GM08714 (cell line): ENCODE results near the gene ANKRD45.
"Not testable (repeated sequence)": the region's sequence is repeated elsewhere in the genome, so short reads cannot be mapped to it uniquely, and the experiment has no call there.

ENCODE experiments used
- H3K4me3 ChIP-seq: fragments of 200-500 bp; sonication (Bioruptor generic); 2 replicates; pipeline ENCODE4 v1.5.1; 2014; ENCODE audit warnings: mild to moderate bottlenecking, low read length, inconsistent platforms
- ZNF274 ChIP-seq: IDR thresholded peaks from 2 replicates; pipeline ENCODE4 v1.6.1; 2012; ENCODE audit warnings: mild to moderate bottlenecking, low read depth, low read length

The ANKRD45 gene

GRCh38 chr1:173666646-173667045 is 3.0 kb downstream of the ANKRD45 start:
- no peak for TF ChIP-seq ZNF274

DNA sequence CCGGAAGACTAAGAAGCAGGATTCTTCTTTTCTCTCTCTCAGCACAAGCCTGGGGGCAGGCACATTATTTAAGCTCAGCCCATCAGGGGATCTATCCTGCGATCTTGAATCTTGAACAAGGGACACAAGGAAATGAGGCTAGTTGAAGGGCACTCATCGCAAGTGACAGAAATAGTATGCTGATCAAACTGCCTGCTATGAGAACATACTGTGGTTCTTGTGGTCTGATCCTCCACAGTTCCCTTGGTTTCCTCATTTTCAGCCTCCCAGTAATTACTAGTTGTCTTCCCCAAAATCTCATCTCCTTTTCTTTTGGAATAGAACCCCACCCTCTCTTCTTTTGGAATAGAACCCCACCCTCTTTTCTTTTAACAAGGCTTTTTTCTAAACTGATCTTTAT is 6.5 kb downstream of the ANKRD45 start:
- no peak overlapping the region for H3K4me3 ChIP-seq
- TF ChIP-seq ZNF274: no peak

More at GRCh38 chr1:173666646-173667045, 3.0 kb downstream of the ANKRD45 start:
- H3K4me3 ChIP-seq: no peak overlapping the region

DNA sequence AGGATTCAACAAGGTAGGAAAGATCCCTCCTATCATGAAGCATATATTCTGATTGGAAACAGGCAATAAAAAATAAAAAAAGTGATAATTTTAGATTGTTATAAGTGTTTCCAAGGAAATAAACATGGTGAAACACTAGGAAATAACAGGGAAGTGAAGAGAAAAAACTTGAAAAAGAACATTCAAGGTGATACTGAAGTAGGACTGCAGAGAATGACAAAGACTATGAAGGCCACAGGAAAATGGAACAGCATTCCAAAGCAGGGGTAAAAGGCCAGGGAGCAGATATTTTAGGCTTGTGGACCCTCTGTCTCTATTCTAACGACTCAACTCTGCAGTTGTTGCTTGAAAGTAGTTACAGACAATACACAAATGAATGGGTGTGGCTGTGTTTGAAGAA is 7.9 kb downstream of the ANKRD45 start:
- H3K4me3 ChIP-seq: no peak overlapping the region
- no peak for TF ChIP-seq ZNF274

GRCh38 chr1:173661271-173661670 is 8.4 kb downstream of the ANKRD45 start:
- TF ChIP-seq ZNF274: no peak
- H3K4me3 ChIP-seq: no peak overlapping the region

DNA sequence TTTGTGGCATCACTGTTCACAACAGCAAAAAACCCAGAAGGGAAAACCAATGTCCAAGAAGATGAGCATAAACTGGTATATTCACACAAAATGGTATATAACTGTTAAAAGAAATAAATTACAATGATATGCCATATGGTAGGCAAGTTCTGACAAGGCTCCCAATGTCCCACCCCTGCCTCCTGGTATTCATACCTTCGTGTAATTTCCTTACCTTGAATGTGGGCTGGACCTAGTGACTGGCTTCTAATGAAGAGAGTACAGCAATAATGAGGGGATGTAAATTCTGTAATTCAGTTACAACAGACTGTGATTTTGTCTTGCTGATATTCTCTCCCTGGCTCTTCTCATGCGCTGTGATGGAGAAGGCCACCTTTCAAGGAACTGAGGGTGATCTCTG is 9.3 kb downstream of the ANKRD45 start:
- TF ChIP-seq ZNF274: no peak
- H3K4me3 ChIP-seq: no peak overlapping the region

GRCh38 chr1:173648880-173649605 is 20.6 kb downstream of the ANKRD45 start:
- no peak for TF ChIP-seq ZNF274
- H3K4me3 ChIP-seq: no peak overlapping the region

DNA sequence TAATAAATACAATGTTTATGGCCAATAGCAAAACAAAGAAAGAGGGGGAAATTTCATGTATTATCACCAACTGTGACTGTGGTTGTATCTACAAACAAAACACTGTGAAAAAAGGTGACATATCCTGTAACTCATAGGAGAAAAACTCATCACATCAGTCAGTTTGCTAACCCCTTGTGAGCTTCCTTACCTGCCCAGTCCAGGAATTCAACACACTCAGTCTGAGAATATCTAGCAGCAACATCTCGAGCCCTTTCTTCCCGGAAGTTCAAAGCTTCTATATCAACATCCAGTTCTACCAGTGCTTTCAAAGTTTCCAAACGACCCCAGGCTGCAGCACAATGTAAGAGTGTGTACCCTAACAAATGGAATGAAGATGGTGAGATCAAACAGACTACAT is 23.0 kb downstream of the ANKRD45 start:
- TF ChIP-seq ZNF274: no peak
- no peak overlapping the region for H3K4me3 ChIP-seq

DNA sequence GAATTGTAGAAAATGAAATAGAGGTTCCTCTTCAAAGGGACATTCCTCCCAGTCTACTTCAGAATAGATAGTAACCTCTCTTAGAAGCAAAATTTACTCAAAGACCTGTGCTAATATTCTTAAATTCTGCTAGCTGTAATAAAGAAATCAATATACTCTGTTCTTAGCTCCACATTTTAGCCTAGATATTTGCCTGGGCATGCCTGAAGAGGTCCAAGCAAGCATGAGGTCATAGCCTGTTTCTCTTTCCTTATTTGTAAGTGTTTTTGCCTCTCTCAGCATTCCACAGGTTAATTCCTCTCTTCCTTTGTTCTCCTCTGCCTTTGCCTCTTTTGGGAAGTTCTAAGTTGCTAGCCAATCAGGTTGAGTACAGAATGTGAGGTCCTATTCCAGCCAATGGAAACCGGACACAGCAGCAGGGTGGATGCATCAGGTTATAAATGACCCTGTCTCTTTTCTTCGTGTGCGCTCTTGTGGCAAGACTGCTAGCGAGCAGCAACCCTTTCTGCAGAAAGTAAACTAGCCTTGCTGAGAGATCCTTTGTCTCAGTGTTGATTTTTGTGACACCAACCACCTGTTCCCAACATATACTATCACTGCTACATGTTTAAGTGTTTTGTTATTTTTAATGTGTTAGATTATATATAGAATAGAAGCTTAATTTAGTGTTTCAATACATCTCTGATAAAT is 27.1 kb downstream of the ANKRD45 start:
- H3K4me3 ChIP-seq: not testable (repeated sequence)

GRCh38 chr1:173639102-173639501 is 30.5 kb downstream of the ANKRD45 start:
- no peak overlapping the region for H3K4me3 ChIP-seq
- no peak for TF ChIP-seq ZNF274

DNA sequence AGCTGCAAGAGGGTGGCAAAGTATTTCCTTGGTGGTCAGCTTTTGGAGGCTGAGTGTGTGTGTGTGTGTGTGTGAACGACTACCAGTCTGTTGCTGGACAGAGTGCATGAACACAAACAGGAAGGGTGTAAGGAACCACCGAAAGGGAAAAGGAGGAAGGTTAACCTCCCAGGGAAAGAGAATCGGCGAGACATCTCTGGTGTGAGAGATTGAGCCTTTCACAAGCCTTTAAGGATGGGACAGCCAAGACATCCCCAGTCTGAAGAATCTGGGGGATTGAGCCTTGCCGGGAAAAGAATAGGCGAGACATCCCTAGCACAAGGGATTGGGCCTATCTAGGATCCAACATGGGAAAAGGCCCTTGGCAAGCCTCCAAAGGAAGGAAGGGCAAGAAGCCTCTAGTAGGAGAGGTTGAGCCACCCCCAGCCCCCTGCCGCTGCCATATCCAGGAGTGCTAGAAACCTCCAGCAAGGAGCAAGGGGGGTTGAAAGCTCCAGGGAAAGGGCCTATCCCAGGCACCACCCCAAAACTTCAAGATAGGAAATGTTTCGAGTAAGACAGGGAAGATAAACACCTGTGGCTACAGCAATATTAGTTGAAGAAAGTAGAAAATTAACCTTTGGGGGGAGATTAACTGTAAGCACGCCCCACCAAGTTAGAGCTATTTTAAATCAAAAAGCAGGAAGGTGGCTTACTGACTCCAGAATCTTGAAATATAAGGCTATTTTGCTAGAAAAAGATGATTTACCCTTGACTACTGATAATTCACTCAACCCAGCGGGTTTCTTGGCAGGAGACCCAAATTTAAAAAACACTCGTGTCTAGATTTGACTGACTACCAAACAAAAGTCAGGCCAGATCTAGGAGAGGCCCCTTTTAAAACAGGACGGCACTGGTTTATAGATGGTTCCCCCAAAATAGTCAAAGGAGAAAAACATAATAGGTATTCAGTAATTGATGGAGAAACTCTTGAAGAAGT is 31.3 kb downstream of the ANKRD45 start:
- TF ChIP-seq ZNF274: no peak

GRCh38 chr1:173637236-173638042 is 32.2 kb downstream of the ANKRD45 start:
- not testable (repeated sequence) for H3K4me3 ChIP-seq

More for the DNA sequence above, 31.3 kb downstream of the ANKRD45 start:
- no peak overlapping the region for H3K4me3 ChIP-seq

GRCh38 chr1:173635116-173635515 is 34.5 kb downstream of the ANKRD45 start, which contains the start of gene TEX50:
TSS of gene TEX50 (plus strand) at chr1:173635338. CDS start at chr1:173635522, 184 bp downstream.
- TF ChIP-seq ZNF274: no peak

GRCh38 chr1:173628888-173629287 is 40.8 kb downstream of the ANKRD45 start:
- no peak overlapping the region for H3K4me3 ChIP-seq
- no peak for TF ChIP-seq ZNF274

More at GRCh38 chr1:173635116-173635515, 34.5 kb downstream of the ANKRD45 start, which contains the start of gene TEX50:
- no peak within 1 kb of the TSS for H3K4me3 ChIP-seq
